GM19463 (cell line): ENCODE data around the gene TAOK1.

Experiments
- ATAC-seq: cut with Tn5 transposase; IDR thresholded peaks from one replicate; pipeline ENCODE4 v1.9.1; 2021; ENCODE audit warnings: mild to moderate bottlenecking, moderate library complexity; ENCODE audit not compliant: unreplicated experiment

The TAOK1 gene

DNA sequence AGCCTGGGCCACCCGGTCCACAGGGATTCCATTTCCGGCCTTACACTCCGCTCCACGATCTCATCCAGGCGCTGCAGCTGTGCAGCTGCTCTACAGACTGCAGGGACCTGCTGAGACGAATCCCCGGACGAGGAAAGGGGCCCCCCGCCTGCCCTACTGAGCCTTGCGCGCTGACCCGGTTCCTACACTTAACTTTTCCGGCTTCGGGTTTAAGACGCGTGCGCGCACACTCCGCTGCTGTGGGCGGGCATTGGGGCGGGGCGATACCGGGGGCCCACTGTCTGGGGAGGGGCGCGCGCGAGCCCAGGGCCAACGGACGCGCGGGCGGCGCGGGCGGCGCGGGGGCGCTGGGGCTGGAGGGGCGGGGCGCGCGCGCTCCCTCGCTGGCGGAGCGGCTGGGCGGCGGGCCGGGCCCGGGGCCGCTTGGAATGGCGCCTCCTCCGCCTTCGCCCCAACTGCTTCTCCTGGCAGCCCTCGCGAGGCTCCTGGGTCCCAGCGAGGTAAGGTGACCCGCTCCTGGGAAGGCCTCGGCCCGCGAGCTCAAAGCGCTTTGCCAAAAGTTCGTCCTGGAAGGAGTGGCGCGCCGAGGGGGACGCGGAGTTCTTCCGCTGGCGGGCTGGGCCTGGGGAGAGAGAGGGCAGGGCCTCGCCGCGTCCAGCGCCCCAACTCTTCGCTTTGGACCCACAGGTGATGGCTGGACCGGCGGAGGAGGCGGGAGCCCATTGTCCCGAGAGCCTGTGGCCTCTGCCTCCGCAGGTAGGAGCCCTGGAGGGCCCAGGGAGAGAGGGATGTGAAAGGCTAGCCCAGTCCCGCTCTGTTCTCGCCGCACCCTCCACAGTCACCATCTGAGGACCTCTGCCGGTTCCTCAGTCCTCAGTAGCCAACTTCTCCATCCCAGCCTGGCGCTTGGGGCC is 178.4 kb downstream of the TAOK1 start, which contains the start of gene TP53I13:
TSS of gene TP53I13 (plus strand) at position 371 of the 914 bp plus-strand sequence. CDS start at position 429, 58 bp downstream.
- peak; percentile 47 for ATAC-seq

DNA sequence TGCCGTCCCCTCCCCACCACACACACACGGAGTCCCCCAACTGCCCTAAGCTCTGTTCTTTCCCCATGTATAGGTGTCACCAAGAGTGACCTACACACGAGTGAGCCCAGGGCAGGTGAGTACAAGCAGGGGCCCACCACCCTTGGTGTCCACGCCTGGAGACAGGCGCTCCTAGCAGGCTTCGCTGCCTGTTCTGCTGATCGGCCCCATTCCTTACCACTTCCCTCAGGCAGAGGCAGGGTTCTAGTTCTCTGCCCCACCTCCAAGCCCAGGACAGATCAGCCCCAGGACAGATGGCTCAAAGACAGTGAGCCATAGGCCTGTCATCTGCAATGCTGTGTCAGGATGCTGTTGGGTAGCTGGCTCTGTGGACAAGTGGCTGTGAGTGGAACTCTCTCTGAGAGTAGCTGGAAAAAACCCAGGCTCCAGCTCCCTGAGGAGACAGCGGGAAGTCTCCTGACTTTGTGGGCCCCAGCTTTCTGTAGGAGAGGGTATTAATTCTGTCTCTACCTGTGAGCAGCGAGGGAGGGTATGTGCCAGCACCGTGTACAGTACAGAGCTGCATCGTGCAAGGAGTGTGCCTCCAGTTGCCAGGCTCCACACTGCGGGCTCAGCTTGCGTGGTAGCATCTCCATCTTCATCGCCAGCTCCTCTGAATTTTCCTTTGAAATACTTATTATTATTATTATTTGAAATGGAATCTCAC is 179.2 kb downstream of the TAOK1 start:
- no peak for ATAC-seq

DNA sequence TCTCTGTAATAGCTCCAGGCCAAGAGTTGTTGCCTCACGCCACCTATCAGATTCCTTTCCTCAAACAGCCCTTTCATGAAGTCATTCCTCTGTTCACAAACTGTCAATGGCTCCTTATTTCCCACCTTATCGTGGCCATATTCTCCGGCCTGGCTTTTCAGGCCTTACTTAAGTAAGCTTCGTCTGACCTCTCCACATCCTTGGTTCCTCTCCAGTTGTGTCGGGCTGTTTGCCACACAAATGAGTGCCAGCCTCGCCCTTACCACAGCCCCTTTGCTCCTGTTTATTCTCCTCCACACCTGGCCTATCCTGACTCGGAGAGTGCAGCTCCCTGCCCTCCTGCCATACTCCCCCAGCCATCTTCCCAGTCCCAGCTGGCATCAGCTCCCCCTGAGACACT is 180.4 kb downstream of the TAOK1 start:
- no peak for ATAC-seq

DNA sequence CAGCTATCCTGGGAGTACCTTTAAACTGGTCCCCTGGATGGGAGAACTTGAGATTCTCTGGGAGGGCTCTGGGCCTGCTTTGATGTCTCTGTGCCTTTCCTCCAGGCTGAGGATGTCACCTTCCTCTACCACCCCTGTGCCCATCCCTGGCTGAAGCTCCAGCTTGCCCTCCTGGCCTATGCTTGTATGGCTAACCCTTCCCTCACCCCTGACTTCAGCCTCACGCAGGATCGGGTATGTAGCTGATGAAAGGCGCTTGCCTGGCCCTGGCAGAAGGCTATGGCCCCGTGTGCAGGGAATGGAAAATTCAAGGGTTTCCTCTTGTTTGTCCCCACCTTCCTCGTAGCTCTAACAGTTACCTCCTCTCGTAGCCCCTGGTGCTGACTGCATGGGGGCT is 181.3 kb downstream of the TAOK1 start:
- ATAC-seq, result no peak

DNA sequence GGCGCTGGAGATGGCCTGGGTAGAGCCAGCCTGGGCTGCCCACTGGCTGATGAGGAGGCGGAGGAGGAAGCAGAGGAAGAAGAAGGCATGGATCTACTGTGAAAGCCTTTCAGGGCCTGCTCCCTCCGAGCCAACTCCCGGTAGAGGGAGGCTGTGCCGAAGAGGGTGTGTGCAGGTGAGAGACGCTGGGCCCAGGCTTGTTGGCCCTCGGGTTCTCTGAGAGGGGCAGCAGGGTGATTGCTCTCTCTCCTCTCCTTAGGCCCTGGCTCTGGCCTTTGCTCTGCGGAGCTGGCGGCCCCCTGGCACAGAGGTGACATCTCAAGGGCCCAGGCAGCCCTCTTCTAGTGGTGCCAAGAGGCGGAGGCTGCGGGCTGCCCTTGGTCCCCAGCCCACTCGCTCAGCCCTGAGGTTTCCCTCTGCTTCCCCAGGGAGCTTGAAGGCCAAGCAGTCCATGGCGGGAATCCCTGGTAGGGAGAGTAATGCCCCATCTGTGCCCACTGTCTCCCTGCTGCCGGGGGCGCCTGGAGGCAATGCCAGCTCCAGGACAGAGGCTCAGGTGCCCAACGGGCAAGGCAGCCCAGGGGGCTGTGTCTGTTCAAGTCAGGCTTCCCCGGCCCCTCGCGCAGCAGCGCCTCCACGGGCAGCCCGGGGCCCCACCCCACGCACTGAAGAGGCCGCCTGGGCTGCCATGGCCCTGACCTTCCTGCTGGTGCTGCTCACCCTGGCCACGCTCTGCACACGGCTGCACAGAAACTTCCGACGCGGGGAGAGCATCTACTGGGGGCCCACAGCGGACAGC is 181.9 kb downstream of the TAOK1 start:
- no peak for ATAC-seq

DNA sequence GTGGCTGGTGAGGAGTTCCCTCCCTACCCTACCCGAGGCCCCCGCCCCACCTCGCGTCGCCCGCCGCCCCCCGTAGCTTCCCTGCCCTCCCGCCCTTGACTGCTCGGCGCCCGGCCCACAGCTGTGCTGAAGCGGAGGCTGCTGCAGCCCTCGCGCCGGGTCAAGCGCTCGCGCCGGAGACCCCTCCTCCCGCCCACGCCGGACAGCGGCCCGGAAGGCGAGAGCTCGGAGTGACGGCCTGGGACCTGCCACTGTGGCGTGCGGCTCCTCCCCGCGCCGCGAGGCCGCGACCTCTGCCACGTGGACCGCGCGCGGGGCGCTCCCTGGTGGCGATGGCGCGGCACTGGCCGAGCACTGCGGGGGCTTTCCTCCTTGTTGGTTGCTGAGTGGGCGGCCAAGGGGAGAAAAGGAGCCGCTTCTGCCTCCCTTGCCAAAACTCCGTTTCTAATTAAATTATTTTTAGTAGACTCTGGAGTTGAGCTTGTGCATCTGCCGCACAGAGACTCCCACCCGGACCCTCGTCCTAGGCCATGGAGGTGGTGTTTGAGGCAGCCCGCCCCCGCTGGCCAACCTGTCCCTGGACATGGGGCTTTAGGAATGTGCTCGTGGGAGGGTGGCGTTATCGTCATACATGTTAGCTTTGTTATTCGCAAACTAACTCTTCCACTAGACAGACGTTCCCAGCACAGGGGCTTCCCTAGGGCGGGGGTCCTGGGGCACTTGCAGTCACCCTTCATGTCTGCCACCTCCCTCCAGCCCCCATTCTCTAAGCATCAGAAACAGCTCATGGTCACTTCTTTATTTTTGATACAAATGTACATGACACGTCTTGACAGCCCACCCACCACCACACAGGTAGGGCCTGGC is 182.8 kb downstream of the TAOK1 start:
- ATAC-seq, result no peak

DNA sequence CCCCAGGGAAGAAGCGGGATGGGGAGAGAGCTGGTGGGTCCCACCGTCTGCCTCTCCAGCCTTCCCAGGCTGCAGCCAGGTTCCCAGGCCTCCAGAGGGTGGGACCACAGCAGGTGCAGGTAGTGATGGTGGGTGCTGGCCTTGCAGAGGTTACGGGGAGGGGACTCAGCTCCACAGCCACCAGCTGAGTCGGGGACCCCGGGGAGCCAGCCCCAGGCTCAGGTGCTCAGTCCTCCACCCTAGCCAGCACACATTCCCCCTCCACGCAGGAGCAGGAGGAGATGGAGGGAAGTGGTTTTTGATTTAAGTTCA is 183.4 kb downstream of the TAOK1 start:
- ATAC-seq, result no peak

DNA sequence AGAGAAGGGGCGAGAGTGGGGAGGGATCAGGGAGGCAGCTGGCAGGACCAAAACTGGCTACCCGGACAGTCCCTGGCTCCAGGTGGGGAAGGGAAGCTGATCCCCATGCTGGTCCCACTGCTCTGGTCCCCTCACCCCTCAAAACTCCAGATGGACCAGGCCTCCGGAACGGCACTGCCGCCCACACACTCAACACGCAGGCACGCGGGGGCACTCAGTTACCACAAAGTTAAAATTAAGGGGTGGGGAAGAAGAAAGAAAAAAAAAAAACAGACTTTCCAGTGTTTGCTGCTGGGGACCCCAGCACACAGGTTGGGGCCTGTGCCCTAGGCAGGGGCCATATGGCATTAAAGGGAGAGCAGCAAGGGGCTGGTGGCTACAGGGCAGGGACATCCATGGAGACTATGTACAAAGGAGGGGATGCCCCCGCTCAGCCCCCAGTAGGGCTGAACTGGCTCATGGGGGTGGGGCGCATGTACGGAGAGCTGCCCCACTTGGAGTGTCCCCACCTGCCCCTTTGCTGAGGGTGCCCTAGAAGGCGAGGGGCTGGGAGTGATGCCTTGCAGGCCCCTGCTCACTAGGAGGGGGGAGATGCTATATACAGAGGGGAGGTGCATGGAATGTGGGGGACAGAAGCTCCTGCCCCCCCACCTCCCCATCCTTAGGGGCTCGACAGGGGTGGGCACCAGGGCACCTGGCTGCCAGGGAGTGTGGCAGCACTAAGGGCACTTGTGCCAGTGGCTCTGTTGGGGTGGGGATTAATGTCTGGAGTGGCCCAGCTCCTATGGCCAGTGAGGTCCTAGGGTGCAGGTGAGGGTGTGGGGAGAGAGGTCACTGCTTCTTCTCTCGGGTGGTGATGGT is 183.9 kb downstream of the TAOK1 start:
- no peak for ATAC-seq

DNA sequence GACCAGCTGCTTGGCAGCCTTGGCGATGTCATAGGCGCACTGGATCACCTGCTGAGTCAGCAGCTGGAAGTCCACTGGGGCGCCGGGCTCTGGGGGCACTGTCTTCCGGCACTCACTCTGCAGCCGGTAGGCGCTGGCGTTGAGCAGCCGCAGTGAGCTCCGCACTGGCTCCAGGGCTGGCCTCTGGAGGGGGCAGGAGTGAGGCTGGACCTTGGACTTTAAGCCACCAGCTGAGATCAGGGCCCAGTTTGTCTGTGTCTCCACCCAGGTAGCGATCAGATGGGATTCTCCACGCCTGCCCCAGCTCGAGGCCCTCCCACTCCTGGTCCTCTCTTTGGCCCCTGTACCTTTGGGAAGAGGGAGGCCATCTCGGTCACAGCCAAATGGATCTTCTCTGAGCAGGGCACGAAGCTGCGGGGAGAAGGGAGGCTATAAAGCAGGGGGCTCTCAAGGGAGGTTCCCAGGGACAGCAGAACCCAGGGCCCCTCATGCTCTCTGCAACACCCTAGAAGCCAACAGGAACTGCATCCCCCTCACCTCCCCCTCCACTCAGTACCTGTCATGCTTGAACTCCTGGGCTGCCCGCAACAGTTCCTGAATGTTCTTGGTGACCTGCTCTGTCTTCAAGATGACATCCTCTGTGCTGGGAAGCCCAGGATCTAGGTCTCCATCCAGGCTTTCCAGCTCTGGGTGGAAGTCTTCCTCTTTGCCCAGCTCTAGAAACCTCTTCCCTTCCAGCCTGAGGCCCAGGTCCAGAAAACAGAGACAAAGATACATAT is 184.8 kb downstream of the TAOK1 start:
- no peak for ATAC-seq

DNA sequence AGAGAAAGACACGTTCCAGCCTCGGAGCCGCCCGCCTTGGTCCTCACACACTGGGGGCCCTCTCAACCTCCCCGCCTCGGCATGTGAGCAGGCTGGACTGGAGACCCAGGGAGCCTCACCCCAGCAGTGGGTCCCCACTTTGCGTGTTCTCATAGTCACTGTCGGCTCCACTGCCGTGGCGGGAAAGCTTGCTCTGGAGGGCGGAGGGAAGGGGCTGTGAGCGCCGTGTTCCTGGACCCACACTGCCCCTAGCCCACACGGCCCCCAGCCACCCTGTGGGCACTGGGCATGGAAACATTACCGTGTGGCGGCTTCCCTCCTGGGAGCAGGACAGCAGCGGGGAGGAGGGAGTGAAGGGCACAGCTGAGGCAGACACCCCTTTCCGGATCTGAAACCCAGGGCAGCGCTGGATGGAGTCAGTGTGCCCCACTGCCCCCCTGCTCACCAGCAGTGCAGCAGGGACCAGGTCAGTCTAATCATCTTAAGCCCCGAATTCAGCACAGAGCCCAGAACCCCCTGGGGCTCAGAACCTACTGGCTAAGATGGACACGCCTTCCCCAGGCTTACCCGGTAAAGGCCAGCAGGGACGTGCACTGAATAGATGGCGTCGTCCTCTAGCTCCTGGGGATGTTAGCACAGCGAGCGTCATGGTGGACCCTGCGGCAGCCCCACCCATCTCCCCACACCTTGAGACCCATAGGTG is 185.5 kb downstream of the TAOK1 start:
- no peak for ATAC-seq

DNA sequence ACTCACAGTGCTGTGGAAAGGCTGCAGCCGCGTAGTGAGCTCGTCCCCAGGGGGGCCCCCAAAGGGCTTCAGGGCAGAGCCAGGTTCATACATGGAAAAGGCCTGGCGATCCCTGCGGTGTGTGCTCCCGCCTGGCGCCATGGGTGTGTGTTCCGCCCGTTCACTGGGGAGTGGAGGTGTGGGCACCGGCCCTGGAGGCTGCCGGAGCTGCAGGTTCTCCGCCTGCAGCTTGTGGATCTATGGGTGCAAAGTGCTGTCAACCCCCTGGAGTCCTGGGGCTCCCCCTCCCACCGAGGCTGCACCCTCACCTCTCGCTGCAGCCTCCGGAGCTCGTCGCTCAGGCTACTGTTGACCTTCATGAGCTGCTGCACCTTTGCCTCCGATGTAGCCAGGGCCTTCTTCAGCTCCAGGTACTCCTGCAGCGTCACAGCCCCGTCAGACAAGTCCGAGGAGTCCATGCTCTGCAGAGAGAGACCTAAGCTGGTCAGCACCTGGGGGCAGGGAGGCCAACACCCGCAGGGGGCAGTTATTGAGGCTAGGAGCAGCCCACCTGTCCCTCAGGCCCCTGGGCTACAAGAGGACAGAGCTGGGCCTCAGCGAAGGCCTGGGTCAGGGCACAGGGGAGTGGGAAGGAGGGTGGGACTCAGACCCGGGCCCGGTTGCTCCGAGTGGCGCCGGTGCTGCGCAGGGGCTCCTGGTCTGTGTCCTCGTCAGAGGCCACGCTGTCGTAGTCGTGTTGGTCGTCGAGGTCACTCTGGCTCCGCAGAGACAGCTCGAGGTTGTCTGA is 186.2 kb downstream of the TAOK1 start:
- ATAC-seq, result no peak

DNA sequence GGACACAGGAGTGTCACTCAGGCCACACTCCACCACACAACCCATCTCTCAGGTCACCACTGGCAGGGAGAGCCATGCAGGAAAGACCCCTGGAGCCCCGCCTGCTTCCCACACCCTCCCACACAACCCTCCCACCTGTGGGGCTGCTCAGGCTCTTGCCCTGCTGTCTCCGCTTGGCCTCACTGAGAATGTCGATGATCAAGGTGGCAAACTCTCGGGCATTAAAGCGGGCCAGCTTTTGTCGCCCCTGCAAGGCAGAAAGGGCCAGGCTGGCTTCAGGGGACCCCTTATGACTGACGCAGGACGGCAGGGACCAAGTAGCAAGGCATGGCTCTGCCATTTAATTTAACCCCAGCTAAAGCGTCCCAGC is 186.8 kb downstream of the TAOK1 start:
- no peak for ATAC-seq

DNA sequence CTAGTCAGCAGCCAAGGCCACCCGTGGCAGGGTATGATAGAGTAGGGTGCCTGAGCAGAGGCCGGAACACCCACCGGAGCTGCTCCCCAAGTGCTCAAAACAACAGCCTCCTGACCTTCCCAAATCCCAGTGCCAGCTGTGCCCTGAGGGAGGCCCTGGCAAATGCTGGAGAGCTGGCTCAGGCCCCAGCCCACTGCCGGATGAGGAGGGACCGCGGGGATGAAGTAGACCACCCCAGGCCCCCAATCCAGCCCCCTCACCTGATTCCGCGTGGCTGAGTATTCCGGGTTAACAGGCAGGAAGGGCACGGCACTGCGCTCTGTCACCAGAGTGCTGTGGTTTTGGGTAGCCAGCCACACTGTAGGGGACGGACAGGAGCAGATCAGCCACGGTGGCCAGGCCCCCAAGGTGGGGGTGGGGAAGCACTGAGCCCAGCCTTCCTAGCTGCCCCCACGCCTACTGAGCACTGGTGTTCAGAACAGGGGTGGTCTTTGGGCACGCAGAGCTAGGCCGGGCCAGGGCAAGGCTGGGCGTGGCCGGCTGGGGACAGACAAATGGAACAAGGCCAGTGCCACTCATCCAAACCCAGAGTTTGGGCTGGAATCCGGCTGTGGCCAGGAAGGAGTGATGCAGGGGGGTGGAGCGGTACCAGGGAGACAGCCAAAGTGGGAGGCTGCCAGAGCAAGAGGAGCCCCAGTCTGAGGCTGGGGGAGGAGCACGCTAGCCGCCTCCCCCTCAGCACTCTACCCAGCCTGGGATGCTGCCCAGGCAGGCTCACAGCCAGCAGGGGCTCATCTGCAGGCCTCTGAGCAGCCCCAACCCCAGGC is 187.4 kb downstream of the TAOK1 start:
- ATAC-seq, result no peak

DNA sequence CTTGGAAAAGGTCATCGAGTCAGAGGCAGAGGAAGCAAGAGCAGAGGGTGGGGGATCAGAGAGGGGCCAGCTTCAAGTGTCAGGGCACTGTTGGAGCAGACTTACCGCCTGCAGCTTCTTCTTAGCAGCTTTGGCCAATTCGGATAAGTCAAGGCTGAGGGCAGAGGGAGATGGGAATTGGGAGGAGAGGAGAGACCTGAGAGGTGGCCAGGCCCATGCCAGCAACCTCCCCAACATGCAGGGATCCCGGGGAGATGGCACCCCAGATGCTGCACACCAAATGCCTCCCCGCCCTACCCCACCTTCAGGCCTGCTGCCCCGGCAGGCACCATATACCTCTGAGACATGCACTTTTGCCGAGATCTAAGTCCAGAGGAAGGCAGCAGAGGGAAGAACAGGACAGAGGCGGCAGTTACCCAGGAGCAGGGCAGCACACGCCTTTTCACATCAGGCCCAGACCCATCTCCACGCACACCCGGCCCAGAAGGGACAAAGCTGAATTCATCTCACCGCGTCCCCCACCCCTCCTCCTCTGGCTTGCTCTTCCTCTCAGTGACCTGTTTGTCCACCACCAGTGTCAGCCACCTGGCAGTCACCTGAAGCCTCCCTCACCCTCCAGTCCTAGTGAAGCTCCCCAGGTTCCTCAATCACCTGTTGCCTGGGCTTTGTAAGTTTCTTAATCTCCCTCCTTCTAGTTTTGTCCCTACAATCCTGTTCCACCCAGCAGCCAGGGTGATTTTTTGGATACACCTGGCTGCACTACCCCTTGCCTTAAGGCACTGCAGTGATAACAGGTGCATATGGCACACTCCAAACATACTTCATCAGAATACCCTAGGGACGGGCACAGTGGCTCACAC is 188.7 kb downstream of the TAOK1 start:
- no peak for ATAC-seq

DNA sequence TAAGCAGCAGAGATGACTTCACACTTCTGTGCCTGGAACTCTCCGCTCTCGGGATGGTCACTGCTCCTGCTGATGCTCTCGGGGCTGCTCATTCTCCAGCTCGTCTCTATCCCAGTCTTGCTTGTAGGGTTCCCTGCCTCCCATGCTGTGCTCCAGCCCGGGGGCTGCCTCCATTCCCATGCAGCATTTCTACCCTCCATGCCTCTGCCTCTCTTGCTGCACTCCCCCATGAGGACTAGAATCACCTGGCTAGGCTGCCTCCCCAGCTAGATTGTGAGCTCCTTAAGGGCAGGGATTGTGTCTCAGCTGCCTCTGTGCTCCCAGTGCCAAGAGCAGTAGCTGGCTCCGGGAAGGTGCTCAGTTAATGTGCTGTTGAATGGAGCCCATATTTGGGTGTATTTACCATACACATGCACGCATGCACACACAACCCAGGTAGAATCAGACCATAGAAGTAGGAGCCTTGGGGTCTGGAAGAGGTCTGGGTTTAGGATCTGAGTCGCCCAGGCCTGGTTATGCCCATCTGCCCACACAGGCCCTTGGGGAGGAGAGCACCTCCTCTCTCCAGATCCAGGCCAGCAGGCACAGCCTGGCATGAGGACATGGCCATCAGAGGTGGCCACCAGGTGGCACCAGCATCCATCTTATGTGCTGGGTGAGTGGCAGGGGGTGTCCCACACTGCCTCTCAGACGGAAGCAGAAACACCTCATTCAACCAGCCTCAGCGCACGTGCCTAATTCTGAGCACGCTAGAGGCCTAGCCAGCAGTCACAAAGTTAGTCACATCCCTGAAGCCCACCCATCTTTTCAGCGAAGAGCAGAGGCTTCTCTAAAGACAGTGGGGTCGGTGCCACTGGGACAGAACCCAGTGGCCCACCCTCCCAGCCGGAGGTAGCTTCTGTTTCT is 190.0 kb downstream of the TAOK1 start:
- no peak for ATAC-seq
